AG09319 (cell line): ENCODE results near the gene GGACT.
"Not testable (repeated sequence)": the region's sequence is repeated elsewhere in the genome, so short reads cannot be mapped to it uniquely, and the experiment has no call there.

Source experiments
- DNase-seq: peaks from one replicate; pipeline ENCODE4 v3.0.0-alpha.2; 2010; ENCODE audit warnings: low read depth; ENCODE audit errors: extremely low read depth
- CTCF ChIP-seq: IDR thresholded peaks from 2 replicates; pipeline ENCODE4 v1.5.1; 2011; ENCODE audit warnings: low read depth, mild to moderate bottlenecking, inconsistent platforms, low read length, moderate library complexity

GGACT gene

GRCh38 chr13:100528820-100529219 is 59.8 kb downstream of the GGACT start:
- no peak for TF ChIP-seq CTCF
- DNase-seq: no peak

DNA sequence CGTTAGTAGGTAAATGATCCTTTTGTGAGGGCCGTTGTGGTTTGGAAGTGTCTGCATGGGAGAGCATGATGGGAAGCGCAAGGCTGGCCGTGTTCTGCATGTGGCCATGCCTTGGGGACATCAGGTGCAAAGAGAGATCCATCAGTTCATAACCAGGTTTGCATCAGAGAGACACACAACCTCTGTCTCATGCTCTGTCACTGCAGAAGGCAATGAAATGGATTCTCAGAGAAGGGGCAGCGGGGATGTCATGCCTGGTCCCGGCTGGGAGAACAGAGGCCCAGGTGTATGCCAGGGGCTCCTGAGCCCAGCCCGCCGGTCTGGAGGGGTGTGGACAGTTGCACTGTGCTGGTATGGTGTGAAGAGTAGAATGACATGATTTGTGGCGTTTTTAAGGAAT is 60.2 kb downstream of the GGACT start:
- DNase-seq: no peak
- no peak for TF ChIP-seq CTCF

GRCh38 chr13:100527644-100528043 is 60.9 kb downstream of the GGACT start:
- no peak for DNase-seq
- TF ChIP-seq CTCF: no peak

DNA sequence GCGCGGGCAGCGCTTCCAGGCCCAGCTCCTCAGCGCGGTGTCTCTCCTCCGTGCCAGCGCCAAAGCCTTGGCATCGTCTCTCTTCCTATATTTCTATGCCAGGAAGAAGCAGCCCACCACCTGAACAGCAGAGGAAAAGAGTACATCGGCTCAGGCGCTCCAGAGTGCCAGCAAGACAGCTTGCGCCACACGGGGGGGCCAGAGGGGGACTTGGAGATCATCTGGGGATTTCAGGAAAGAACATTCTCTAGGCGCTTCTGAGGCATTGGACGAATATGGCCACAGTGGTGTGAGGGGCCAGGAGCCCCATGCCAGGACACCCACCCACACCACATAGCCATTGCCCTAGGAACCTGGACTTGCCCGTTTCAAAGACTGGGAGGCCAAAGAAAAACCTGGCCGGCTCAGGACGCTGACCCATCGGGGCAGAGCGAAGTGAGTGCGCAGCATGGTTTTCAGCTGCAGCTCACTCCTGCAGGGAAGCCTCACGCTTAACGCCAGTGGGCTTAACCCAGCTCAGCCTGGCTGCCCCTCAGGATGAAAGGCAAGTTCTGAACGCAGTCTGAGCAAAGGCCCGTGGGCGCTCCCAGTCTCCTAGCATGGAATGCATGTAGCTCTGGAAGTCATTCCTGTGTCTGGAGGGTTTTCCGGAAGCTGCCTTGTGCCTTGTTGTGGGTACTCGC is 62.1 kb downstream of the GGACT start:
- no peak for TF ChIP-seq CTCF
- no peak for DNase-seq

- DNase-seq: no peak
- TF ChIP-seq CTCF: no peak
Measured at GRCh38 chr13:100525453-100526317, 62.9 kb downstream of the GGACT start.

DNA sequence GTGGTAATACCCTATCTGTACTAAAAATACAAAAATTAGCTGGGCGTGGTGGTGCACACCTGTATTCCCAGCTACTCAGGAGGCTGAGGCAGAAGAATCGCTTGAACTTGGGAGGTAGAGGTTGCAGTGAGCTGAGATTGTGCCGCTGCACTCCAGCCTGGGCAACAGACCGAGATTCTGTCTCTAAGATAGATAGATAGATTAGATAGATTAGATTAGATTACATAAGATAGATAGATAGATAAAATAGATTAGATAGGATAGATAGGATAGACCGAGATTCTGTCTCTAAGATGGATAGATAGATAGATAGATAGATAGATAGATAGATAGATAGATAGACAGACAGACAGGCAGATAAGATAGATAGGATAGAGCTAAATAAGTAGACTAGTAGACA is 63.9 kb downstream of the GGACT start:
- DNase-seq: not testable (repeated sequence)

GRCh38 chr13:100523981-100524386 is 64.6 kb downstream of the GGACT start:
- no peak for DNase-seq
- TF ChIP-seq CTCF: no peak

GRCh38 chr13:100523411-100523810 is 65.2 kb downstream of the GGACT start:
- DNase-seq: no peak
- TF ChIP-seq CTCF: no peak
